ENCODE measurements around the gene FBXW7. TPM values are rescaled to one million over a fixed set of nuclear protein-coding genes. Genes with fewer than 3 reads are reported as not detected.

FBXW7 gene
- total RNA-seq, 1 donor from 2014 or later: 56.7 TPM

- Histone ChIP-seq H3K4me1 (peaks cover 4% of the 10 kb centered on the region), H3K27ac (replicated peaks) (no peak overlapping the region), H3K9me3 (replicated peaks) (no peaks in the 10 kb centered on the region), H3K4me3 (no peak overlapping the region), H3K36me3 (peaks cover 96% of the 10 kb centered on the region), H3K27me3 (ENCODE audit: low read depth) (no peaks in the 10 kb centered on the region)
- no peak for DNase-seq
- TF ChIP-seq, protein P1, sequence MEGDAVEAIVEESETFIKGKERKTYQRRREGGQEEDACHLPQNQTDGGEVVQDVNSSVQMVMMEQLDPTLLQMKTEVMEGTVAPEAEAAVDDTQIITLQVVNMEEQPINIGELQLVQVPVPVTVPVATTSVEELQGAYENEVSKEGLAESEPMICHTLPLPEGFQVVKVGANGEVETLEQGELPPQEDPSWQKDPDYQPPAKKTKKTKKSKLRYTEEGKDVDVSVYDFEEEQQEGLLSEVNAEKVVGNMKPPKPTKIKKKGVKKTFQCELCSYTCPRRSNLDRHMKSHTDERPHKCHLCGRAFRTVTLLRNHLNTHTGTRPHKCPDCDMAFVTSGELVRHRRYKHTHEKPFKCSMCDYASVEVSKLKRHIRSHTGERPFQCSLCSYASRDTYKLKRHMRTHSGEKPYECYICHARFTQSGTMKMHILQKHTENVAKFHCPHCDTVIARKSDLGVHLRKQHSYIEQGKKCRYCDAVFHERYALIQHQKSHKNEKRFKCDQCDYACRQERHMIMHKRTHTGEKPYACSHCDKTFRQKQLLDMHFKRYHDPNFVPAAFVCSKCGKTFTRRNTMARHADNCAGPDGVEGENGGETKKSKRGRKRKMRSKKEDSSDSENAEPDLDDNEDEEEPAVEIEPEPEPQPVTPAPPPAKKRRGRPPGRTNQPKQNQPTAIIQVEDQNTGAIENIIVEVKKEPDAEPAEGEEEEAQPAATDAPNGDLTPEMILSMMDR (IDR thresholded peaks at IDR 0.05; ENCODE audit: borderline replicate concordance): no peak
- intact Hi-C loops (cut with micrococcal nuclease): no loop called here
Observed at GRCh38 chr4:152327606-152328453, 208.1 kb downstream of the FBXW7 start.

DNA sequence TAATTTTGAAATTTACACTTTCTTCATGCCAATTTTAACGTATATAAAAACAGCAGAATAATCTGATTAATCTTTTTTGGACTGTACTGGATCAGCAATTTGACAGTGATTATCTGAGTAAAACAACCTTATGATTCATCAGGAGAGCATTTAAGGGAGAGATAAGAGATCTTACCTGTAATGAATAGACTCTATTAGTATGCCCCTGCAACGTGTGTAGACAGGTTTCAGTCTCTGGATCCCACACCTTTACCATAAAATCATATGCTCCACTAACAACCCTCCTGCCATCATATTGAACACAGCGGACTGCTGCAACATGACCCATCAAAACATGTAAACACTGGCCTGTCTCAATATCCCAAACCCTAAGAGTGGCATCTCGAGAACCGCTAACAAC is 210.1 kb downstream of the FBXW7 start:
- TF ChIP-seq, protein P1 (IDR thresholded peaks at IDR 0.05; ENCODE audit: borderline replicate concordance): no peak
- intact Hi-C loops (cut with micrococcal nuclease): no loop called here
- peaks cover 95% of the 10 kb centered on the region for H3K36me3 ChIP-seq
- H3K27me3 ChIP-seq (ENCODE audit: low read depth): no peaks in the 10 kb centered on the region
- H3K4me1 ChIP-seq: peaks cover 4% of the 10 kb centered on the region
- H3K4me3 ChIP-seq: no peak overlapping the region
- no peak for DNase-seq
- H3K9me3 ChIP-seq (replicated peaks): no peaks in the 10 kb centered on the region
- H3K27ac ChIP-seq (replicated peaks): no peak overlapping the region

DNA sequence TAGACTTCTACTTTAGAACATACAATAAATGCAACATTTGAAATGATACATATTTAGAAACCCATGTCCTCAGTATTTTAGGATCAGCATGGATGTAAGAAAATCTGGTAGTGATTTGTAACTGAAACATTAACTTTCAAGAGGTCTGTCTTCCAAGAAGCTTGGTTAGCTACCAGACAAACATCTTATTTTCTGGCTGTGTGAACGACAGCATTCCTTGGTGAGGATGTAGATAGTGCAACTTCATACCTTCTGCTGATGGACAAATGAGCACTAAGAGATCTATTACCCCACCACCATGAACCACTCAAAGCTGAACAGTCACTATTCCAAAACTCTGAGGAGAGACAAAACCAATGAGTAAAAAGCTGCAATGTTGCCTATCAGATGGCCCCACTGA is 212.7 kb downstream of the FBXW7 start:
- no peak for DNase-seq
- H3K27me3 ChIP-seq (ENCODE audit: low read depth): no peaks in the 10 kb centered on the region
- H3K4me3 ChIP-seq: no peak overlapping the region
- TF ChIP-seq, protein P1 (IDR thresholded peaks at IDR 0.05; ENCODE audit: borderline replicate concordance): no peak
- intact Hi-C loops (cut with micrococcal nuclease): no loop called here
- H3K36me3 ChIP-seq: peaks cover 74% of the 10 kb centered on the region
- no peaks in the 10 kb centered on the region for H3K9me3 ChIP-seq (replicated peaks)
- peaks cover 4% of the 10 kb centered on the region for H3K4me1 ChIP-seq
- H3K27ac ChIP-seq (replicated peaks): no peak overlapping the region

- peaks cover 68% of the 10 kb centered on the region for H3K36me3 ChIP-seq
- intact Hi-C loops (cut with micrococcal nuclease): no loop called here
Observed at GRCh38 chr4:152322656-152323055, 213.2 kb downstream of the FBXW7 start.

GRCh38 chr4:152321923-152322322 is 214.0 kb downstream of the FBXW7 start:
- Histone ChIP-seq H3K4me1 (peaks cover 9% of the 10 kb centered on the region), H3K27me3 (ENCODE audit: low read depth) (no peaks in the 10 kb centered on the region), H3K4me3 (no peak overlapping the region), H3K9me3 (replicated peaks) (no peaks in the 10 kb centered on the region), H3K36me3 (peaks cover 62% of the 10 kb centered on the region), H3K27ac (replicated peaks) (no peak overlapping the region)
- no peak for DNase-seq
- TF ChIP-seq, protein P1 (IDR thresholded peaks at IDR 0.05; ENCODE audit: borderline replicate concordance): no peak
- intact Hi-C loops (cut with micrococcal nuclease): no loop called here

More at GRCh38 chr4:152322656-152323055, 213.2 kb downstream of the FBXW7 start:
- Histone ChIP-seq H3K27me3 (ENCODE audit: low read depth) (no peaks in the 10 kb centered on the region), H3K9me3 (replicated peaks) (no peaks in the 10 kb centered on the region), H3K4me1 (peaks cover 4% of the 10 kb centered on the region), H3K4me3 (no peak overlapping the region), H3K27ac (replicated peaks) (no peak overlapping the region)
- no peak for DNase-seq
- TF ChIP-seq, protein P1 (IDR thresholded peaks at IDR 0.05; ENCODE audit: borderline replicate concordance): no peak
